LHCN-M2 (cell line): ENCODE data around the gene CYP27C1. TPM values are rescaled to one million over a fixed set of nuclear protein-coding genes. Genes with fewer than 3 reads are reported as not detected.
"Not testable (repeated sequence)": the region's sequence is repeated elsewhere in the genome, so short reads cannot be mapped to it uniquely, and the experiment has no call there.

Experiments
- DNase-seq: peaks from one replicate; pipeline ENCODE4 v3.0.0-alpha.2; 2012; ENCODE audit warnings: low read depth
- total RNA-seq: library from RNA; depleted of rRNA; stranded (reverse); fragments of >200 nt; gene quantifications from 2 replicates; pipeline ENCODE4 v1.2.3, GENCODE V29; 2014

The CYP27C1 gene
- total RNA-seq, 1 experiment from 2014 or later, result 0.63 TPM

- peak; percentile 53 for DNase-seq
Measured at GRCh38 chr2:127225186-127225960, 5.3 kb upstream of the CYP27C1 start.

DNA sequence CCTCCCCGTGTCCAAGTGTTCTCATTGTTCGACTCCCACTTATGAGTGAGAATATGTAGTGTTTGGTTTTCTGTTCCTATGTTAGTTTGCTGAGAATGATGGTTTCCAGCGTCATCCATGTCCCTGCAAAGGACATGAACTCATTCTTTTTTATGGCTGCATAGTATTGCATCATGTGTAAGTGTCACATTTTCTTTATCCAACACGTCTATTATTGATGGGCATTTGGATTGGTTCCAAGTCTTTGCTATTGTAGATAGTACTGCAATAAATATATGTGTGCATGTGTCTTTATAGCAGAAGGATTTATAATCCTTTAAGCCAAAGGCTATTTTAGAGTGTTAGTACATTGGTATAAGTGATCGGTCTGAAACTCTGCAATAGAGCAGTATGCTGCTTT, 4.0 kb upstream of the CYP27C1 start:
- not testable (repeated sequence) for DNase-seq

GRCh38 chr2:127220768-127221527, 849 bp upstream of the CYP27C1 start:
- DNase-seq, result no peak

DNA sequence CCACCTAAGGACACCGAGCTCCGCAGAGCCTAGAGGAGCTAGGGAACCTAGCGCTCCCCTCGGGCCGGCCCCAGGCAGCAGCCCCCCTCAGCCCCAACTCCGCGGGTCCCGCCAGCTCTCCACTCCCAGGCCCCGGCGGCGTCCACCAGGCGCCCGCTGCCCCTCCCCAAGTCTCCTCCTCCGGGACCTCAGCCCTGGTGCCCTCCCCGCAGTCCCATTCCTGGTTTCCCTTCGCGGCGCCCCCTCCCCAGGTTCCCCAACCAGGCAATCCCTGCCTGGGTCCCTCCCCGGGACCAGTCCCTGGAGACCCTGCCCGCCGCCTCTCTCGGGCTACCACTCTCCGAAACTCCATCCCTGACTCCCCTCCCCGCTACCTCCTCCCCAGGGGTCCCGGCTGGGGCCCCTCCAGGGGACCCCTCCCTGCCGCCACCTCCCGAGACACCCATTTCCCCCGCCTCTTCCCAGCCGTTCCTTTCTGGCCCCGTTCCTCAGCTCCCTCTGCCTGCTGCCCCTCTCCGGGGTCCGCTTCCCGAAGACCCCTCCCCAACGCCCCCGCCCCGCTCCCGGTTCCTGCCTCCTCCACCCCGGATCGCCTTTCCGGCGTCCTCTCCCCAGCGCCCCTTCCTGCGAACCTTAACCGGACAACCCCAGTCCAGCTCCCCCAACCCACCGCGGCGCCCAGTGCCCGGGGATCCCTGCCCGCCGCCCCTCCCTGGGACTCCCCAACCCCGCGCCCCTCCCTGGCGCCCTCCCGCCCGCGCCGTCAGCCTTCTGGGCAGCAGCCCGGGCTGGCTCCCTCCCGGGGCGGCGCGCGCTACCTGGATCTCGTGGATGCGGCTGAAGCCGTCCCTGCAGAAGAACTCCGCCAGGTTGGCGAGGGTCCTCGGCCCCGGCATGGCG, 678 bp downstream of the CYP27C1 start:
- no peak for DNase-seq

DNA sequence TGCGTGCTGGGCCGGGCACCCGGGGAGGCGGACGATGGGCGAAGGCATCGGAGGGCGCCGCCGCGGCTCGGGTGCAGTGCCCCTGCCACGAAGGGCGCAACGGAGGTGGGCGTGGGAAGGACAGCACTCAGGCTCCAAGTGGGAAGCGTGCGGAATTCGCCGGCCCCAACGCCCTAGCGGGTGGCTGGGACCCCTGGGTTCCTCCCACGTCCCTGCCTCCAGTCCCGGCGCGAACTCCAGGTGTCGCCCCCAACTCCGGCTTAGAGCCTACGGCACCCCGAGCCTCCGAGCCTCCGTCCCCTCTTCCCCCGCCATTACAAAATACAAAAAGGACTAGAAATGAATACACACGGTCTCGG, 1.3 kb downstream of the CYP27C1 start:
- DNase-seq, result no peak

- DNase-seq, result peak; percentile 49
Measured at GRCh38 chr2:127217470-127218325, 2.4 kb downstream of the CYP27C1 start.

GRCh38 chr2:127216593-127216992, 3.5 kb downstream of the CYP27C1 start:
- no peak for DNase-seq

DNA sequence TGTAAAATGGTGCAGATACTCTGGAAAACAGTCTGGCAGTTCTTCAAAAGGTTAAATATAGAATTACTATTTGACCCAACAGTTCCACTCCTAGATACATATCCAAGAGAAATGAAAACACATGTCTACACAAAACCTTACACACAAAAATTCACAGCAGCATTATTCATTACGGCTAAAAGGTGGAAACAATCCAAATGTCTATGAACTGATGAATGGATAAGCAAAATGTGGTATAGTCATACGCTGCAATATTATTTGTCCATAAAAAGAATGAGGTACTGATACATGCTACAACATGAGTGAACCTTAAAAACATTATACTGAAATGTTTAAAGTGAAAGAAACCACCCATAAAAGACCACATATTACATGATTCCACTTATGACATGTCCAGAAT, 4.0 kb downstream of the CYP27C1 start:
- DNase-seq, result no peak

- DNase-seq, result not testable (repeated sequence)
Measured at GRCh38 chr2:127214201-127214600, 5.9 kb downstream of the CYP27C1 start.

GRCh38 chr2:127208313-127208712, 11.8 kb downstream of the CYP27C1 start:
- DNase-seq, result peak; percentile 76

GRCh38 chr2:127205218-127206125, 14.6 kb downstream of the CYP27C1 start:
- DNase-seq, result no peak

DNA sequence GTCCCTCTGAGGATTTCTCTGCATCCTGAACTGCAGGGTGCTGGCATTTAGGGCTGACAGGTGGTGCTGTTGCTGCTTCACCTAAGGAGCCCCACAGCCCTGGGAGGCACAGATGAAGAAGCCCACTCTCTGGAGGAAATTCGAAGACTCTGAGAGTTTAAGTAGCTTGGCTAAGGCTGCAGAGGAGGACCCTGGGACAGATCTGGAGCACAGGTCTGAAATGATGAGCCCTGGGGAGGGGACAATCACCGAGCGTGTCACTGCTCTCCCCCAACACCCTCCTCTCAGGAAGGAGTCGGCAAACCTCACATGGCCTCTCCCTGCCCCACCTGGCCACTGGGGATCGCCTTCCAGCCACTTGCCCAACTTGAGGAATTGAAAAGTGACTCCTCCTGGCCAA, 18.6 kb downstream of the CYP27C1 start:
- DNase-seq, result no peak

- no peak for DNase-seq
Measured at GRCh38 chr2:127200962-127201361, 19.1 kb downstream of the CYP27C1 start.

- no peak for DNase-seq
Measured at GRCh38 chr2:127199223-127199622, 20.9 kb downstream of the CYP27C1 start.

DNA sequence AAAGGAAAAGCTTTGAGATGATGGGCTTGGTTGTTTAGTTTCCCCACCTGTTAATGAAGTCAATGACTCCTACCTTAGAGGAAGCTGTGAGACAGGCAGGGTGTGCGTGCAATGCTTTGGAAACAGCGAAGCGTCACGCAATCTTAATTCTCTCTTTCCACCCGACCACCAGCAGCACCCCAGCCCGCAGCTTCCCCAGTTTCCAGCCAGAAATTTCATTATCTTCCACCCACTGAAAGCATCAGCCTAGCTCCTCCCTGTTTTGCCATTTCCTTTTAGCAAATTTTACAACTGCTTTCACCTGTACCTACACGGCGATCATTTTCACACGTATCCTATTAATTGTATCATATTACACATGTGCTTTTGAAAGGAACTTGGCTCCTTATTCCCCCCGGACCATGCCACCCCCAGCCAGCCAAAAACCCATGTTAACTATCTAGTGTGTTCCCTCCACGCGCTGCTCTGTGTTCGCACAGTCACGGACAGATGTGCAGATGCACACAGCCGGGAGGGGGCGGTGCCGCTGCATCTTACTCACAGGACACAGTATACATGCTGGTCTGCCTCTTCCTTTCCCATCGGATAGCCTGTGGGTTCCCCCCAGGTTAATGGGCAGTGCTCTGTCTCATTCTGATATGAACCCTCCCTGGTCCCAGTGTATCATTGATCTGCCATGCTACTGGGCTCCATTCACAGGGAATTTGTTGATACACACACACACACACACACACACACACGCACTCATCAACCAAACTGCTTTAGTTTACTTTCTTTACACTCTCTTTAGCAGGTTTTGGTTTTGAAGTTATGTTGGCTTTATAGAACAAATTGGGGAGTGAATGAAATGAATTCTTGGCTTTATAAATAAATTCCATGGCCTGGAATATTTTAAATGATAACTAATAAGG, 22.4 kb downstream of the CYP27C1 start:
- peak; percentile 44 for DNase-seq

DNA sequence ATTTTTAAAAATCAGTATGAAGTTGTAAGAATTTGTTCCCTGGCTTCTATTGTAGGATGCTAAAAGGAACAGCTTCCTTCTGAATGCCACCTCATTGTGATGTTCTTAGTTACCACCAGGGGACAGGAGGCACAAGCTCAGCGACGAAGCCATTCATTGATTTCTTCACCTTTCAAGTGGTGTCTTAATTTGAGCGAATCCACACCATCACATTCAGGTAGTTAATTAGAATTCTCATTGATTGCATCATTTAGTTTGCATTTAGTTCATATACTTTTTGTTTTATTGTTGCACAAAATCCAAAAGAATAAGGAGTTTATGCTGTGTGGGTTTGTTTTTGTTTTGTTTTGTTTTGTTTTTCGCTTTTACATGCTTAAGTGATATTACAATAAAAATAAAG, 23.1 kb downstream of the CYP27C1 start:
- DNase-seq, result no peak

GRCh38 chr2:127196549-127196948, 23.6 kb downstream of the CYP27C1 start:
- DNase-seq, result no peak

DNA sequence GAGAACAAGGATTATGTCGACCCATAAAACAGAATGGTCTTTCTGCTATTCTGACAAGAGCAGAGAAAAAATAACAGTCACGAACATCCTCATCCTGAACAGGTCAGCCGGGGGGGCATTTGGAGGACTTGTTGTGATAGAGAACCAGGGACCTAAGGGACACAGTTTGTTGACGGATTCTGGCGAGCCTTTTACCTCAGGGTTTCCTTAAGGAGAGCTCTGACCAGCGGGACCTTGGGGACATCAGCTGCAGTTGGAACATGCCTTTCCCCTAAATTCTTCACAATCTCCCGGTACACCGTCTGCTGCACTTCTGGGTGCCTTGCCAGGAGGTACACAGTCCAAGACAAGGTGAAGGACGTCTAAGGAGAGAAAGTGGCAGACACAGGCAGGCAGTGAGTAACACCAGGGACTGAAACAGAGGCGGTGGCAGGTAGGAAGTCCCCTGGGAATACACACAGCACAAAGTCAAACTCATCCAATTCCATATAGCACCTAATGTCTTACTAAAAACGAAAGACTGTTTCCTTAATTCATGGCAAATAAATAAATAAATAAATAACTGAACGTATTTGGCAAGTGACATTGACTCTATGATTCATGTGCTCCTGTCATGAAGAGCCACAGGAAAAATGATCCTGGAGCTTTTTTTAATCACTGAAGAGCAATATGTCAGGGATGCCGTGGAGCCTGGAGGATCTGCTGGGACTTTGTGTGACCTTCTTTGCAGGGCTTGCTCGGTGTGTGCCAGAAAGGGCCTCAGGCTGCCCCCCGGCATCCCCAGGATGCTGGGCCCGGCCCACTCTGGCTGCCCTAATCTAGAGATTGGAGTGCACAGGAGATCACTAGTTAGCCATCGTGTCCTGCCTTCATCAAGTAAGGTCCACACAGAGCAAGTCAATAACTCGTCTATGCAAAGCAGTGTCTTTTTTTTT, 24.7 kb downstream of the CYP27C1 start:
- DNase-seq, result no peak
